ENCODE measurements around the gene CENPX.
A peak's percentile ranks its signal among the peaks of the same experiment; 100 is the strongest.
"Not testable (repeated sequence)": the region's sequence is repeated elsewhere in the genome, so short reads cannot be mapped to it uniquely, and the experiment has no call there.

Gene CENPX

DNA sequence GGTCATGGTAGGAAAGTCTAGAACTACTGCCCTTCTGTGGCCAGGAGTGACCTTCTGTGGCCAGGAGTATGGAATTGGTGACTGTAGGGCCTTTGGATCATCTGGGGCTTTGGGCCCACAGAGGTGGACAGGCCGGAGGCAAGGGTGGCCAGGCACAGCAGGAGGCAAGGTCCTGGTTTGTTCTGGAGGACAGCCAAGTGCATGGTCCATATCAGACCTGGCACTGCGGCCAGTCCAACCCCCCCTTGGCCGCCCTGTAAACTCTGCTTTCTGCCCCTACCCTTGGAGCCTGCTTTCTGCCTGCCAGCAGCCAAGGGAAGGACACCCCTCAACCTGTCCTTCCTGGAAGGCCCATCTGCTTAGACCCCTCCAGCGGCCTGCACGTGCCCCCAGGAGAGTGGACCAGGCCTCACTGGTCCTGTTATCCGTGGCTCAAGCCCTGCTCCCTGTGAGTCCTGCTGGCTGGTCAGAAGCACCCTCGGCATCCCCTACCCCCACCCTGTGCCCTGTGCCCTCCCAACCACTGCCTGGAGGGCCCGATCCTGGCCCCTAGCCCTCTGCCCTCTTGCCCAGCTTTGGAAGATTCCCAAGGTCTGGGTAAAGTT is 17.1 kb upstream of the CENPX start:
- no peak for DNase-seq (ENCODE audit: low read depth in 2 of 2)

- DNase-seq (ENCODE audit: low read depth in 2 of 2), result not testable (repeated sequence)
Measured at GRCh38 chr17:82038796-82039409, 16.2 kb upstream of the CENPX start.

DNA sequence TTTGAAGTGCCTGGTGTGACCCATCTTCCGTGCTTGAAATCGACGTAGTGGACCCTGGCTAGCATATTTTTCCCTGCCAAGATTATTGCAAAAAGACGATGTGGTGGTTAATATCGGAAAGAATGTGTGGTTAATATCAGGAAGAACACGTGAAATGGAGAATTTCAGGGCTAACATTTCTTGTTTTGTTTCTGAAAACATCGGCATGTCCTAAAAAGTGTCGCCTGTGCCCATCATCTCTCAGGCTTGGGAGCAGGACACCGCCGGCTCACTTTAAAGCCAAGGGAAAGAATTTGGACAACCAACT is 15.2 kb upstream of the CENPX start:
- no peak for DNase-seq (ENCODE audit: low read depth in 2 of 2)

DNA sequence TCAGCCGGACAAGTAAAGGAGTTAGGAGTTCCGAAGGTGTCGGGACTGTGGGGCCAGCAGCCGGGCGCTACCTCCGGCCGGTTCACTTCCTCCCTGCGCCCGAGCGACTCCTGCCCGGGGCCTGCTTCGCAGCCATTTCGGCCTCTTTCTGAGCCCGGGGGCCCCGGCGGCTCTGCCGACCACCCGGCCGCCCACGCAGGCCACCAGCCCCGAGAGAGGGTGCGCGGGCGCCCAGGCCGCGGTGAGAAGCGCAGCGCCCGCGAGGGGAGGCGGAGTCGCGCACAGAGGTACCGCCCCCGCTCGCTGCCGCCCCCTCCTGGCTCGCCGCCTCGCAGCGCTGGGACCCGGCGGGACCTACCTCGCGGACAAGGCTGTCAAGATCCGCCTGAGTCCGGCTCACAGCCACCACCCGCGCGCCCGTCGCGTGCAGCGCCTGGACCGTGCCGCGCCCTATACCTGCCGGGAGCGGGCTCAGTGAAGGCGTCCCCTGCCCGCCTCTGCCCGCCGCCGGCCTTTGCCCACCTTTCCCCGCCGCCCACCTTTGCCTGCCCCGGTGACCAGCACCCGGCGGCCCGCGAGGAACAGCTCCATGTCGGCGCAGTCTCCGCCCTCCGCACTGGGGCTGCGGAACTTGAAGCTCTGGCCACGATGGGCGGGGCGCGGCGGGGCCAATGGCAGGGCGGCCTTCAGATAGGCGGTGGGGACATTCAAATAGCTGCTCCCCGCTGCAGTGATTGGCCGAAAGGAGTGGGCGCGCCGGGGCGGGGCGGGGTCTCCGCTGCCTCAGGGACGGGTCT is 14.6 kb upstream of the CENPX start, which contains the start of gene DCXR:
DCXR (minus strand) TSS at position 606 of the 797 bp plus-strand sequence; CDS start at position 591, 15 bp downstream.
- peak; percentile 78 to 83 for DNase-seq (ENCODE audit: low read depth in 2 of 2)

GRCh38 chr17:82036634-82037091 is 14.0 kb upstream of the CENPX start:
- no peak for DNase-seq (ENCODE audit: low read depth in 2 of 2)

DNA sequence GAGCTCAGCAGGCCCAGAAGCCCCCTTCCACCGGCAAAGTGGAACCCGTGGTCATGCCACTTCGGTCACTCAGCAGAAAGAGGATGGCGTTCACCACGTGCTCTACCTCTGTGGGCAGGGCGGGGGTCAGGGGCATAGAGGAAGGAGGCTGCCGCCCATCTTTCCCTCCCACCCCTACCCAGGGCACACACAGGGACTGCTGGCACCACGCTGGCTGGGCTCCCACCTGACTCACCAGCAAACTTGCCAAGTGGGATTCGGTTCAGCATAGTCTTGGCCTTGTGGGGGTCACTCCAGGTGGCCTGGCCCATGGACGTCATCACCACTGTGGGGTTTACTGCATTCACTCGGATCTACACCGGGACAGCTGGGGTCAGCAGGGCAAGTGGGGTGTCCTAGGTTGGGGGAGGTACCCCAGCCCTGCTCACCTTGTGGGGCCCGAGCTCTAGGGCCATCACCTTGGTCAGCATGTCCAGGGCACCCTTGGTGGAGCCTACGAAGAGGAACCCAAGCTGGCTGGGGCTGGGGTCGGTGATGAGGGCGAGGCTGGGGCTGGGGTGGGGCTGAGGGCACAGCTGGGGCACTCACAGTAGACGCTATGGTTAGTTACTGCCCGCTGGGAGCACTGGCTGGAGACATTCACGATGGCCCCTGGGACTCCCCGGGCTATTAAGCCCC is 13.4 kb upstream of the CENPX start:
- no peak for DNase-seq (ENCODE audit: low read depth in 2 of 2)

DNA sequence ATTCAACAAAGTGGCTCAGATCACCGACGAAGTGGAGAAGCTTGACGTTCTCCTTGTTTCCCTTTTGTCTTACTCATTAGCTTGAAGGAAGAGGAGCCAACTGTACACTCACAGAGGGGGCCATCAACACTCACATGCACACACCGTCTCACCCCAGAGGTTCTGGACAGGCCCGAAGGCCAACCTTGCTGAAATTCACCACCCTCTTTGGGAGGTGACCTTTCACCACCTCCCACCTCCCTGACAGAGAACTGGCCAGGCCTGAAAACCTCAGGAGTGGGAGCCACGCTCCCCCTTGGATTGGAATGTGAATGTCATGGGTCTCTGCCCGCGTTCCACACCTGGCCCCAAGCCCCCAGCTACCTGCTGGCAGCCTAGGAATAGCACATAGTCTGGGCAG is 12.8 kb upstream of the CENPX start:
- DNase-seq (ENCODE audit: low read depth in 2 of 2), result no peak

DNA sequence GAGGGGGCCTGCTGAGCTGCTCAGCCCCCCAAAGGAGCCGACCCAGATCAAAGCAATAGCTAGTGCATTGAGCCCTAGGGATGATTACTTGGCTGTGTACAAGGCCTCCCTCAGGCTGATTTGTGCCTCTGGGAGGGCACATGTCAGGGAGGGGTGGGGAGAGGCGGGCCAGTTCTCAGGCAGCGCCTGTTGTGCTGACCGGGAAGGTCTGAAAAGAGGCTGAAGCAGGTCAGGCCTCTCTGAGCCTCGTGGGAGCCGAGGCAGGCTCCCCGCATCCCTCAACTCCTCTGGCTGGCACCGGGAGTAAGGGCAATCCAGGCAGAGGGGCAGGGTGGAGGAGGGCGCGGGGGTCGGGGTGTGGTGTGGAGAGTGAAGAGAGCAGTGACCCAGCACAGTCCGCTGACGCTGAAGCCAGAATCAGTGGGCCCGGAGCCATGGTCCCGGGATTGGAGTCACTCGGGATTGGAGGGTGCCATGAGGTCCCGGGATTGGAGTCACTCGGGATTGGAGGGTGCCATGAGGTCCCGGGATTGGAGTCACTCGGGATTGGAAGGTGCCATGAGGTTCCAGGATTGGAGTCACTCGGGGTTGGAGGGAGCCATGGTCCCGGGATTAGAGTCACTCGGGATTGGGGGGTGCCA is 11.8 kb upstream of the CENPX start:
- DNase-seq (ENCODE audit: low read depth in 2 of 2), result no peak

- DNase-seq (ENCODE audit: low read depth in 2 of 2), result no peak
Measured at GRCh38 chr17:82033359-82034085, 10.8 kb upstream of the CENPX start.

GRCh38 chr17:82031885-82032627 is 9.4 kb upstream of the CENPX start:
- DNase-seq (ENCODE audit: low read depth in 2 of 2), result no peak

DNA sequence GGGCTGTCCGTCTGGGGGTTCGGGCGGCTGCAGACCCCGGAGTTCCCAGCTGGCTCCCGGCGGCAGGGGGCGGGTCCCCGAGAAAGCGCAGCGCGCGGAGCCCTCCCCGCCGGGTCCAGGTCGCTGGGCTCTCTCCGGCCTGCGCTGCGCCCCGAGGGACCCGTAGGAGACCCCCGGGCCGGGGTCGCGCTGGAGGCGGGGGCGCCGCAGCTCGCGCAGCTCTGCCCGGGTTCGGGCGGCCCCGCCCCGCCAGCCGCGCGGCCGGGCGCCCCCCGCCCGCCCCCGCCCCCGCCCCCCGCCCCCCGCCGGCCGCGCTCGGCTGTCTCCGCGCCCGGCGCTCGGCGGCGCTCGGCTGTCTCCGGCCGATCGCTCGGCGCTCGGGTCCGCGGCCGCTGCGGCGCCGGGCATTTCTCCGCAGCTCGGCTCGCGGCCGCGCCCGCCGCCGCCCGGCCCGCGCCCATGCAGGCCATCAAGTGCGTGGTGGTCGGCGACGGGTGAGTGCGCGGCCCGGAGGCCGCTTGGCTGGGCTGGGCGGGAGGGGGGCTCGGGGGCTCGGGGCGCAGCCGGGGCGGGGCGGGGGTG is 8.7 kb upstream of the CENPX start, which contains the start of gene RAC3:
RAC3 (plus strand) TSS at position 376 of the 582 bp plus-strand sequence; CDS start at position 460, 84 bp downstream.
- DNase-seq (ENCODE audit: low read depth in 2 of 2), result no peak

DNA sequence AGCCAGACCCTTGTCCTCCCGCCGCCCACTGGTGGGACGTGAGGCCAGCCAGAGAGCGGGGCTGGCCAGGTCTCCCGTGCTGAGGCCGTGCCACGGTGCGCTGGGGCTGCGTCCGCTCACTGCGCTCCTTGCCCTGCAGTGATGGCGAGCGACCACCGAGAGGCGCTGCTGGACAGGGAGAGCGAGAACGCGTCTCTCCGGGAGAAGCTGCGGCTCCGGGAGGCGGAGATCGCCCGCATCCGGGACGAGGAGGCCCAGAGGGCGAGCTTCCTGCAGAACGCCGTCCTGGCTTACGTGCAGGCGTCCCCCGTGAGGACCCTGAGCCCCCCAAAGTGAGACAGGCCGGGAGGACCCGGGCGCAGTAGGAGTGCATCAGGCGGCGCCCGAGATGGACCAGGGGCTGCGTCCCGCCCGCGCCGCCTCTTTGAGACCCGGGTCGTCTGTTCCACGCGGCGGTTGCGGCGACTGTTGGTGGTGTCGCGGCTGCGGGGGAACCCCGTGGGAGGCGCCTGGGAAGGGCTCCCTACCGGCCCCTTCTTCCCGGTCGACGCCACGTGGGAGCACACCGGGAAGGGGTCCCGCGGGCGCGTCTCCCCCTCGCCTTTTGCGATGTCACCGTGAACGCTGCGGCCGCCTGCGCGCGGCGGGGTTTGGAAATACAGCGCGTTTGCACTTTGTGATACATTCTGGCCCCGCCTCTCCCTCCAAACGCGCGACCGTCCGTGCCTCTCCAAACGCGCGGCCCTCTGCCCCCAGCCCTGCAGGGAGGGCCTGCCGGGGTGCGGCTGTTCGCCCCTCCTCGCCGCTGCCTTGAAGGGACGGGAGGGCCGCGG is 8.0 kb upstream of the CENPX start:
- peak; percentile 30 to 33 for DNase-seq (ENCODE audit: low read depth in 2 of 2)

GRCh38 chr17:82029990-82030469 is 7.4 kb upstream of the CENPX start:
- DNase-seq (ENCODE audit: low read depth in 2 of 2), result no peak

- no peak for DNase-seq (ENCODE audit: low read depth in 2 of 2)
Measured at GRCh38 chr17:82029391-82029790, 6.7 kb upstream of the CENPX start.

DNA sequence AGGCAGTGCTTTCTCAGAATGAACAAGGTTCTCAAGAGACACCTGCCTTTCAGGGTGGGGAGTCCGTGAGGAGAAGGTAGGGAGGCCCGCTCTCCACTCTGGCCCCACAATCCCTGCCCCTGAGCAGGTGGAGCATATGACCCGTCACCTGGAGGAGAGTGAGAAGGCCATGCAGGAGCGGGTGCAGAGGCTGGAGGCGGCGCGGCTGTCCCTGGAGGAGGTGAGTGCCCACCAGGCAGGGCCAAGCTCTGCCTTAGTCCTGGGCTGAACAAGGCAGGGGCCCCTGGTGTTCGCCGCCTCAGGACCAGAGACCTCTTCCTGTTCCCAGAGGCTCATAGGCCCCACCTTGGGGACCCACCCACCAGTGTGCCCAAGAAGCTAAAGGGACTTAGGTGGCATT is 6.3 kb upstream of the CENPX start:
- DNase-seq (ENCODE audit: low read depth in 2 of 2), result no peak

- no peak for DNase-seq (ENCODE audit: low read depth in 2 of 2)
Measured at GRCh38 chr17:82028246-82028645, 5.6 kb upstream of the CENPX start.

GRCh38 chr17:82025401-82026107 is 2.9 kb upstream of the CENPX start:
- DNase-seq (ENCODE audit: low read depth in 2 of 2), result no peak

- no peak for DNase-seq (ENCODE audit: low read depth in 2 of 2)
Measured at GRCh38 chr17:82024859-82025258, 2.2 kb upstream of the CENPX start.

All from fibroblast of skin of left biceps (primary cell).